Glutamatergic neuron (in vitro differentiated cells): ENCODE data around the gene KRTAP21-2. TPM values are rescaled to one million over a fixed set of nuclear protein-coding genes. Genes with fewer than 3 reads are reported as not detected.
"Not testable (repeated sequence)": the region's sequence is repeated elsewhere in the genome, so short reads cannot be mapped to it uniquely, and the experiment has no call there.

Experiments
- DNase-seq: peaks from one replicate; pipeline ENCODE4 v3.0.0; 2022
- H3K27ac Mint-ChIP-seq: one replicate; pipeline ENCODE4 v1.8.0; 2020; ENCODE audit warnings: mild to moderate bottlenecking, mixed read lengths, inconsistent platforms; ENCODE audit not compliant: unreplicated experiment
- H3K27me3 Mint-ChIP-seq: one replicate; pipeline ENCODE4 v1.8.0; 2020; ENCODE audit warnings: mild to moderate bottlenecking, moderate library complexity, mixed read lengths, inconsistent platforms; ENCODE audit not compliant: unreplicated experiment
- H3K36me3 Mint-ChIP-seq: one replicate; pipeline ENCODE4 v1.8.0; 2020; ENCODE audit warnings: mild to moderate bottlenecking, mixed read lengths, inconsistent platforms; ENCODE audit not compliant: unreplicated experiment
- H3K4me1 Mint-ChIP-seq: one replicate; pipeline ENCODE4 v1.8.0; 2020; ENCODE audit warnings: mild to moderate bottlenecking, low read depth, mixed read lengths, inconsistent platforms; ENCODE audit not compliant: unreplicated experiment
- H3K4me3 Mint-ChIP-seq: one replicate; pipeline ENCODE4 v1.8.0; 2020; ENCODE audit warnings: mild to moderate bottlenecking, mixed read lengths, inconsistent platforms; ENCODE audit not compliant: unreplicated experiment
- H3K9me3 Mint-ChIP-seq: one replicate; pipeline ENCODE4 v1.8.0; 2020; ENCODE audit warnings: mild to moderate bottlenecking, moderate library complexity, mixed read lengths, inconsistent platforms; ENCODE audit not compliant: unreplicated experiment
- CTCF ChIP-seq: fragments of 200-600 bp; sonication (generic); IDR thresholded peaks from one replicate; pipeline ENCODE4 v1.5.0; 2021; ENCODE audit not compliant: partially characterized antibody, unreplicated experiment
- total RNA-seq: library from RNA; stranded (reverse); fragmentation: NEBNext Ultra II Directional; extraction: Animal tissue kit (Norgen Biotek cat#: 25700); gene quantifications from one replicate; pipeline ENCODE4 v1.2.1, GENCODE V29; 2021; ENCODE audit not compliant: unreplicated experiment

The KRTAP21-2 gene
- total RNA-seq, 1 donor from 2014 or later = not detected

GRCh38 chr21:30758306-30758705, 11.2 kb upstream of the KRTAP21-2 start:
- TF ChIP-seq CTCF = no peak
- Mint-ChIP-seq H3K27ac (no peak overlapping the region), H3K36me3 (no peaks in the 10 kb centered on the region)

GRCh38 chr21:30755328-30755727, 8.3 kb upstream of the KRTAP21-2 start, which contains the start of gene KRTAP21-1:
Gene KRTAP21-1, minus strand, starts transcription at chr21:30755428. Its CDS starts 50 bp downstream, at chr21:30755378.
- DNase-seq, H3K27me3 Mint-ChIP-seq, H3K4me1 Mint-ChIP-seq, H3K27ac Mint-ChIP-seq, H3K9me3 Mint-ChIP-seq, H3K36me3 Mint-ChIP-seq, H3K4me3 Mint-ChIP-seq: not testable (repeated sequence)

More at GRCh38 chr21:30758306-30758705, 11.2 kb upstream of the KRTAP21-2 start:
- DNase-seq = no peak
- H3K4me3 Mint-ChIP-seq = no peak overlapping the region
- no peaks in the 10 kb centered on the region for H3K9me3 Mint-ChIP-seq
- H3K4me1 Mint-ChIP-seq = no peaks in the 10 kb centered on the region
- no peaks in the 10 kb centered on the region for H3K27me3 Mint-ChIP-seq

- Mint-ChIP-seq H3K36me3 (no peaks in the 10 kb centered on the region), H3K9me3 (no peaks in the 10 kb centered on the region), H3K4me1 (no peaks in the 10 kb centered on the region), H3K27ac (no peak overlapping the region), H3K4me3 (no peak overlapping the region), H3K27me3 (no peaks in the 10 kb centered on the region)
- TF ChIP-seq CTCF = no peak
- no peak for DNase-seq
These were observed 6.6 kb downstream of the KRTAP21-2 start for GRCh38 chr21:30740462-30740861.

DNA sequence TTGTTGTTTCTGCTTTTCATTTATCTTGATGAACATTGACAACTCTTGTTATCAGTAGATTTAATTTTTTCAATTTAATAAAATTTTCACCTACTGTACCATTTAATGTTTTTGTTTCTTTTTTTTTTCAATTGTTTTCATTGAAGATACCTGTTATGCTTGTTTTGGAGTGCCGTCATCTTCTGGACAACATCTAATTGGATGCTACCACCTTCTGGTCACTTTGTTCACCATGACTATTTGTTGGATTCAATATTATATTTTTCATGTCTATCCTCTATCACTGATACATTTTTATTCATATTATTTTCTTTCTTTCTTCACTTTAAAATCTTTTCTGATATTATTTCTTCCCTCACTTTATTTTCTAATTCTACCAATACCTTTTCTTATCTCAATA, 14.0 kb downstream of the KRTAP21-2 start:
- H3K4me3 Mint-ChIP-seq = no peak overlapping the region
- H3K9me3 Mint-ChIP-seq = no peaks in the 10 kb centered on the region
- TF ChIP-seq CTCF = no peak
- H3K27ac Mint-ChIP-seq = no peak overlapping the region
- no peaks in the 10 kb centered on the region for H3K36me3 Mint-ChIP-seq
- H3K4me1 Mint-ChIP-seq = no peaks in the 10 kb centered on the region
- no peak for DNase-seq
- H3K27me3 Mint-ChIP-seq = no peaks in the 10 kb centered on the region

GRCh38 chr21:30726726-30727125, 20.3 kb downstream of the KRTAP21-2 start:
- H3K9me3 Mint-ChIP-seq = peaks cover 1% of the 10 kb centered on the region
- no peak overlapping the region for H3K4me3 Mint-ChIP-seq

More at GRCh38 chr21:30726726-30727125, 20.3 kb downstream of the KRTAP21-2 start:
- H3K27ac Mint-ChIP-seq = no peak overlapping the region
- no peaks in the 10 kb centered on the region for H3K4me1 Mint-ChIP-seq
- H3K36me3 Mint-ChIP-seq = no peaks in the 10 kb centered on the region
- no peak for TF ChIP-seq CTCF
- DNase-seq = no peak
- H3K27me3 Mint-ChIP-seq = no peaks in the 10 kb centered on the region
